H9 (cell line): ENCODE measurements around the gene HYPK. TPM values are rescaled to one million over a fixed set of nuclear protein-coding genes. Genes with fewer than 3 reads are reported as not detected.
A peak's percentile ranks its signal among the peaks of the same experiment; 100 is the strongest.

Experiments
- DNase-seq: peaks from one replicate; pipeline ENCODE4 v3.0.0-alpha.2; 2017
- H2AFZ ChIP-seq: one replicate; pipeline ENCODE4 v1.6.1; 2013; ENCODE audit warnings: mild to moderate bottlenecking, low read length, control low read depth, moderate library complexity
- H2AK5ac ChIP-seq: 2 replicates; pipeline ENCODE4 v1.6.1; 2013; ENCODE audit warnings: low read length, control low read depth, mixed read lengths; ENCODE audit not compliant: insufficient read length
- H2BK120ac ChIP-seq: one replicate; pipeline ENCODE4 v1.6.1; 2013; ENCODE audit warnings: low read depth, mild to moderate bottlenecking, low read length, control low read depth, inconsistent platforms; ENCODE audit not compliant: poor library complexity, severe bottlenecking
- H2BK12ac ChIP-seq: 2 replicates; pipeline ENCODE4 v1.6.1; 2013; ENCODE audit warnings: low read length, control low read depth, mixed read lengths, low read depth; ENCODE audit not compliant: insufficient read length
- H2BK15ac ChIP-seq: 2 replicates; pipeline ENCODE4 v1.6.1; 2013; ENCODE audit warnings: low read depth, low read length, control low read depth
- H2BK20ac ChIP-seq: one replicate; pipeline ENCODE4 v1.6.1; 2013; ENCODE audit warnings: low read depth, mild to moderate bottlenecking, low read length, control low read depth, inconsistent platforms; ENCODE audit not compliant: poor library complexity, severe bottlenecking
- H2BK5ac ChIP-seq: 2 replicates; pipeline ENCODE4 v1.6.1; 2013; ENCODE audit warnings: low read length, control low read depth, mixed read lengths; ENCODE audit not compliant: insufficient read length
- H3K14ac ChIP-seq: 2 replicates; pipeline ENCODE4 v1.6.1; 2013; ENCODE audit warnings: low read length, control low read depth; ENCODE audit not compliant: insufficient read depth
- H3K18ac ChIP-seq: 2 replicates; pipeline ENCODE4 v1.6.1; 2013; ENCODE audit warnings: low read depth, mild to moderate bottlenecking, mixed read lengths, low read length, control low read depth; ENCODE audit not compliant: insufficient read length
- H3K23ac ChIP-seq: 2 replicates; pipeline ENCODE4 v1.6.1; 2013; ENCODE audit warnings: low read length, control low read depth, mixed read lengths, low read depth; ENCODE audit not compliant: insufficient read length
- H3K23me2 ChIP-seq: 2 replicates; pipeline ENCODE4 v1.6.1; 2013; ENCODE audit warnings: low read depth, mild to moderate bottlenecking, mixed read lengths, low read length, control low read depth; ENCODE audit not compliant: insufficient read length, poor library complexity, severe bottlenecking
- H3K27ac ChIP-seq: 2 replicates; pipeline ENCODE4 v1.5.1; 2013; ENCODE audit warnings: low read length, control low read depth, mixed read lengths, low read depth; ENCODE audit not compliant: insufficient read length
- H3K27me3 ChIP-seq: 2 replicates; pipeline ENCODE4 v1.6.1; 2013; ENCODE audit warnings: low read length, control low read depth, inconsistent platforms; ENCODE audit not compliant: insufficient read depth
- H3K4ac ChIP-seq: 2 replicates; pipeline ENCODE4 v1.6.1; 2013; ENCODE audit warnings: low read depth, mild to moderate bottlenecking, control low read depth, inconsistent platforms, low read length, moderate library complexity
- H3K4me1 ChIP-seq: 2 replicates; pipeline ENCODE4 v1.6.1; 2013; ENCODE audit warnings: low read length, control low read depth, inconsistent platforms; ENCODE audit not compliant: insufficient read depth
- H3K4me2 ChIP-seq: 2 replicates; pipeline ENCODE4 v1.6.1; 2013; ENCODE audit warnings: low read length, control low read depth, mixed read lengths; ENCODE audit not compliant: insufficient read length, insufficient read depth
- H3K56ac ChIP-seq: 2 replicates; pipeline ENCODE4 v1.6.1; 2013; ENCODE audit warnings: low read depth, mild to moderate bottlenecking, mixed read lengths, low read length, control low read depth; ENCODE audit not compliant: insufficient read length
- H3K79me1 ChIP-seq: 2 replicates; pipeline ENCODE4 v1.6.1; 2013; ENCODE audit warnings: low read depth, mild to moderate bottlenecking, moderate library complexity, low read length, control low read depth, inconsistent platforms; ENCODE audit not compliant: insufficient read depth, poor library complexity, severe bottlenecking
- H3K79me2 ChIP-seq: 2 replicates; pipeline ENCODE4 v1.6.1; 2013; ENCODE audit warnings: low read length, control low read depth, inconsistent platforms; ENCODE audit not compliant: insufficient read depth
- H3K9ac ChIP-seq: 2 replicates; pipeline ENCODE4 v1.6.1; 2013; ENCODE audit warnings: low read length, control low read depth, mixed read lengths; ENCODE audit not compliant: insufficient read length; ENCODE audit errors: extremely low read depth
- H3K9me3 ChIP-seq: one replicate; pipeline ENCODE4 v1.6.1; 2013; ENCODE audit warnings: low read depth, low read length, inconsistent platforms; ENCODE audit not compliant: control insufficient read depth
- H3T11ph ChIP-seq: one replicate; pipeline ENCODE4 v1.6.1; 2013; ENCODE audit warnings: mild to moderate bottlenecking, low read length, control low read depth, inconsistent platforms
- H4K20me1 ChIP-seq: one replicate; pipeline ENCODE4 v1.6.1; 2013; ENCODE audit not compliant: control insufficient read depth, insufficient read length, insufficient read depth
- H4K5ac ChIP-seq: 2 replicates; pipeline ENCODE4 v1.6.1; 2013; ENCODE audit warnings: low read depth, mild to moderate bottlenecking, mixed read lengths, low read length, control low read depth; ENCODE audit not compliant: insufficient read length
- H4K8ac ChIP-seq: replicated peaks from 2 replicates; pipeline ENCODE4 v1.6.1; 2013; ENCODE audit warnings: low read length, control low read depth, mixed read lengths, low read depth; ENCODE audit not compliant: insufficient read length
- H4K91ac ChIP-seq: 2 replicates; pipeline ENCODE4 v1.6.1; 2013; ENCODE audit warnings: low read depth, mild to moderate bottlenecking, moderate library complexity, mixed read lengths, low read length, control low read depth; ENCODE audit not compliant: insufficient read length
- H3K27ac Mint-ChIP-seq, 3 experiments: 2 replicates in 2 of 3; 3 replicates in 1 of 3; pipeline ENCODE4 v1.8.0; 2020 to 2021; ENCODE audit warnings: mixed read lengths in 3 of 3, mild to moderate bottlenecking in 1 of 3, moderate library complexity in 1 of 3
- H3K27me3 Mint-ChIP-seq: 2 replicates; pipeline ENCODE4 v1.8.0; 2021; ENCODE audit warnings: low read depth, mild to moderate bottlenecking, moderate library complexity, mixed read lengths
- H3K36me3 Mint-ChIP-seq, 3 experiments: 2 replicates in 2 of 3; 3 replicates in 1 of 3; pipeline ENCODE4 v1.8.0; 2020 to 2021; ENCODE audit warnings: low read depth in 3 of 3, mixed read lengths in 3 of 3; ENCODE audit not compliant: insufficient read depth in 1 of 3
- H3K4me1 Mint-ChIP-seq, 2 experiments: 2 replicates each; pipeline ENCODE4 v1.8.0; 2020; ENCODE audit warnings: mixed read lengths in 2 of 2
- H3K4me3 Mint-ChIP-seq, 2 experiments: 2 replicates in 1 of 2; 3 replicates in 1 of 2; pipeline ENCODE4 v1.8.0; 2020 to 2021; ENCODE audit warnings: mild to moderate bottlenecking in 2 of 2, mixed read lengths in 2 of 2, moderate library complexity in 1 of 2
- H3K9me3 Mint-ChIP-seq, 2 experiments: 2 replicates in 1 of 2; 3 replicates in 1 of 2; pipeline ENCODE4 v1.8.0; 2020; ENCODE audit warnings: mild to moderate bottlenecking in 2 of 2, mixed read lengths in 2 of 2, moderate library complexity in 1 of 2
- WGBS: extraction: QIAGEN DNeasy Blood & Tissue Kit; methylation state at CpG from one replicate; pipeline ENCODE4 v1.1.7; 2013; ENCODE audit warnings: missing lambda C conversion rate, low lambda C conversion rate, mixed read lengths; ENCODE audit not compliant: insufficient read length; ENCODE audit errors: extremely low coverage; 5-methylcytosine and 5-hydroxymethylcytosine counted together
- total RNA-seq: library from RNA; stranded (reverse); gene quantifications from 2 replicates; pipeline ENCODE4 v1.2.1, GENCODE V29; 2021
- TF ChIP-seq, protein P1 (sequence below): fragments of 200-600 bp; sonication (generic); conservative IDR thresholded peaks from 3 replicates; pipeline ENCODE4 v1.8.0; 2021; ENCODE audit warnings: antibody characterized with exemption, mild to moderate bottlenecking

Gene HYPK
- total RNA-seq, 1 experiment from 2014 or later = 25.4 TPM

DNA sequence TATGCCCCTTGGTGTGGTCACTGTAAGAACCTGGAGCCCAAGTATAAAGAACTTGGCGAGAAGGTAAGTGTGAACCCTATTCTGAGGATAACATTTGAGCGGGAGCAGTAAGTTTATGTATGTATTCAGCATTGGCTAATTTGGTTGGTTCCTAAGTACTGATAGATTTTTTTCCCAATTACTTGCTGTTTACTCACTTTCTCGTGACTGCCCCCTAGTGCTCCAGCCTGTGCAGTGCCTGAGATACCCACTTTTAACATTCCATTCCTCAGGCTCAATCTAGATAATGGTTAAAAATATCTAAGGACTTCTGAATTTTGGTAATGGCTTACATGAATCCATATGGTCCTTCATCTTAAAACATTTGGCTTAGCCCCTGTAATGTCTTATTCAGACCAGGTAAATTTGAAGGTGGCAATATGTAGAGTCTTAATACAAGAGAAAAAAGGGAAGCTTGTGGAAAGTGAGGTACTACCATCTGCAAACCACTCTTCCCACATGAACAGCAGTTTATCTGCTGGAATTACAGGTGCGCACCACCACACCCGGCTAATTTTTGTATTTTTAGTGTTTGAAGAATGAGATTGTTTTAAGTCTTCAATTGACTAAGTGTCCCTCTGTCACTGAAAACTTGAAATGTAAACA lies 30.7 kb upstream of the HYPK start:
- H2AK5ac ChIP-seq = no peak overlapping the region
- H2BK120ac ChIP-seq = no peak overlapping the region
- TF ChIP-seq, protein P1, sequence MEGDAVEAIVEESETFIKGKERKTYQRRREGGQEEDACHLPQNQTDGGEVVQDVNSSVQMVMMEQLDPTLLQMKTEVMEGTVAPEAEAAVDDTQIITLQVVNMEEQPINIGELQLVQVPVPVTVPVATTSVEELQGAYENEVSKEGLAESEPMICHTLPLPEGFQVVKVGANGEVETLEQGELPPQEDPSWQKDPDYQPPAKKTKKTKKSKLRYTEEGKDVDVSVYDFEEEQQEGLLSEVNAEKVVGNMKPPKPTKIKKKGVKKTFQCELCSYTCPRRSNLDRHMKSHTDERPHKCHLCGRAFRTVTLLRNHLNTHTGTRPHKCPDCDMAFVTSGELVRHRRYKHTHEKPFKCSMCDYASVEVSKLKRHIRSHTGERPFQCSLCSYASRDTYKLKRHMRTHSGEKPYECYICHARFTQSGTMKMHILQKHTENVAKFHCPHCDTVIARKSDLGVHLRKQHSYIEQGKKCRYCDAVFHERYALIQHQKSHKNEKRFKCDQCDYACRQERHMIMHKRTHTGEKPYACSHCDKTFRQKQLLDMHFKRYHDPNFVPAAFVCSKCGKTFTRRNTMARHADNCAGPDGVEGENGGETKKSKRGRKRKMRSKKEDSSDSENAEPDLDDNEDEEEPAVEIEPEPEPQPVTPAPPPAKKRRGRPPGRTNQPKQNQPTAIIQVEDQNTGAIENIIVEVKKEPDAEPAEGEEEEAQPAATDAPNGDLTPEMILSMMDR = peak; percentile 85
- H2BK20ac ChIP-seq = no peak overlapping the region
- H3K79me1 ChIP-seq = no peaks in the 10 kb centered on the region
- Mint-ChIP-seq H3K4me1 (peaks cover under 1% of the 10 kb centered on the region in 2 experiments; a peak in 3 of 4 replicates), H3K36me3 (peaks cover 54 to 97% (median 80%) of the 10 kb centered on the region in 3 experiments; a peak in 6 of 7 replicates), H3K4me3 (no peak overlapping the region), H3K9me3 (no peaks in the 10 kb centered on the region), H3K27me3 (no peaks in the 10 kb centered on the region; the same call in 1 of the 2 replicates), H3K27ac (0 out of 7 replicates have a peak overlapping the region, but pooled peaks of 1 of the 3 experiments have one; percentile 18)
- no peak overlapping the region for H2BK15ac ChIP-seq
- no peaks in the 10 kb centered on the region for H3K9me3 ChIP-seq
- no peak overlapping the region for H3K56ac ChIP-seq
- no peaks in the 10 kb centered on the region for H3K27me3 ChIP-seq
- H4K91ac ChIP-seq = no peak overlapping the region
- H4K5ac ChIP-seq = no peak overlapping the region
- no peak overlapping the region for H3K9ac ChIP-seq
- no peaks in the 10 kb centered on the region for H3K79me2 ChIP-seq
- no peak overlapping the region for H4K8ac ChIP-seq
- no CpG with 5 or more reads among the region's 5 CpGs for WGBS
- no peaks in the 10 kb centered on the region; the same call in 1 of the 2 replicates for H3K4me1 ChIP-seq
- no peak overlapping the region for H3K18ac ChIP-seq
- no peak overlapping the region for H3T11ph ChIP-seq
- peak; percentile 56 for DNase-seq
- H2BK12ac ChIP-seq = no peak overlapping the region
- no peaks in the 10 kb centered on the region for H4K20me1 ChIP-seq
- H3K23me2 ChIP-seq = no peaks in the 10 kb centered on the region
- no peak overlapping the region for H3K4me2 ChIP-seq
- no peak overlapping the region for H2BK5ac ChIP-seq
- no peak overlapping the region for H3K23ac ChIP-seq
- no peak overlapping the region for H3K4ac ChIP-seq
- H3K14ac ChIP-seq = no peak overlapping the region
- H2AFZ ChIP-seq = no peak overlapping the region
- no peak overlapping the region for H3K27ac ChIP-seq
